GM12878 (cell line): Measurements from ENCODE around the gene HMBS. TPM values are rescaled to one million over a fixed set of nuclear protein-coding genes. Genes with fewer than 3 reads are reported as not detected.

Source experiments
- ATAC-seq: fragments of 200-7000 bp; cut with Tn5 transposase; 3 replicates; pipeline ENCODE4 v1.9.1; 2020; ENCODE audit warnings: mild to moderate bottlenecking, moderate library complexity
- BruUV-seq: library from RNA; stranded (reverse); fragments of 400-500 nt; replicated peaks from 2 replicates; lab custom pipeline; 2021; lab: Mats Ljungman, UMichigan
- CTCF ChIA-PET: fragments of 300-600 bp; sonication (Branson Sonifier 250); formaldehyde crosslinking; extraction: SDS; loops from one replicate; lab custom pipeline; 2021; ENCODE audit warnings: inconsistent platforms; lab: Yijun Ruan, JAX
- POLR2A ChIA-PET: fragments of 350-600 bp; formaldehyde crosslinking; extraction: SDS; loops from one replicate; lab custom pipeline; 2021; ENCODE audit warnings: inconsistent platforms; lab: Charles Lee
- RAD21 ChIA-PET: fragments of 300-600 bp; sonication (Branson Sonifier 250); formaldehyde crosslinking; loops from one replicate; lab custom pipeline; 2023; ENCODE audit warnings: antibody characterized with exemption; ENCODE audit not compliant: unreplicated experiment; lab: Charles Lee
- SMC1A ChIA-PET: fragments of 300-600 bp; sonication (Branson Sonifier 250); formaldehyde crosslinking; loops from one replicate; lab custom pipeline; 2023; ENCODE audit not compliant: unreplicated experiment, uncharacterized antibody; lab: Charles Lee
- DNase-seq: peaks from one replicate; pipeline ENCODE4 v3.0.0-alpha.2; 2011; ENCODE audit warnings: low read depth, low spot score
- FAIRE-seq: peaks from 3 replicates; lab custom pipeline; 2011; peaks lifted over from hg19 to GRCh38; lab: Jason Lieb, UNC
- H2AFZ ChIP-seq: 2 replicates; pipeline ENCODE4 v1.6.0; 2011; ENCODE audit warnings: low read depth, low read length, control low read depth; ENCODE audit not compliant: control insufficient read depth
- H3K27ac ChIP-seq: 2 replicates; pipeline ENCODE4 v1.5.1; 2011; ENCODE audit warnings: control low read depth; ENCODE audit not compliant: control insufficient read depth, insufficient read depth
- H3K27me3 ChIP-seq, 2 experiments: replicated peaks in 1 of 2; 2 replicates each; pipeline versions ENCODE4 v1.6.0 to v1.6.1; 2011; ENCODE audit warnings: low read length in 1 of 2; ENCODE audit not compliant: control insufficient read depth in 2 of 2, insufficient read depth in 2 of 2
- H3K36me3 ChIP-seq, 2 experiments: 2 replicates each; pipeline ENCODE4 v1.5.1; 2011; ENCODE audit warnings: low read length in 1 of 2; ENCODE audit not compliant: control insufficient read depth in 2 of 2, insufficient read depth in 2 of 2
- H3K4me1 ChIP-seq: 2 replicates; pipeline ENCODE4 v1.6.1; 2011; ENCODE audit warnings: mild to moderate bottlenecking, low read length, moderate library complexity, mixed read lengths; ENCODE audit not compliant: control insufficient read depth, insufficient read depth
- H3K4me2 ChIP-seq: 2 replicates; pipeline ENCODE4 v1.6.0; 2011; ENCODE audit warnings: control low read depth; ENCODE audit not compliant: control insufficient read depth, insufficient read depth
- H3K4me3 ChIP-seq: fragments of 200-600 bp; sonication (generic); 2 replicates; pipeline ENCODE4 v1.5.1; 2016
- H3K79me2 ChIP-seq: 2 replicates; pipeline ENCODE4 v1.6.0; 2011; ENCODE audit warnings: low read length; ENCODE audit not compliant: control insufficient read depth, insufficient read depth
- H3K9ac ChIP-seq: 2 replicates; pipeline ENCODE4 v1.8.0; 2011; ENCODE audit warnings: low read length, control low read depth, mixed read lengths; ENCODE audit not compliant: control insufficient read depth, insufficient read depth
- H3K9me3 ChIP-seq: replicated peaks from 3 replicates; pipeline ENCODE4 v1.5.1; 2011; ENCODE audit warnings: mild to moderate bottlenecking, low read length; ENCODE audit not compliant: control insufficient read depth, insufficient read depth
- H4K20me1 ChIP-seq: 2 replicates; pipeline ENCODE4 v1.6.0; 2011; ENCODE audit not compliant: control insufficient read depth, insufficient read depth
- BMI1 ChIP-seq: fragments of 450-650 bp; IDR thresholded peaks from 2 replicates; pipeline ENCODE4 v1.6.1; 2016; ENCODE audit warnings: mild to moderate bottlenecking, moderate library complexity, borderline replicate concordance
- BRCA1 ChIP-seq: IDR thresholded peaks from 2 replicates; pipeline ENCODE4 v1.6.1; 2011; ENCODE audit warnings: low read depth, low read length, improper control_type of control experiment
- CBX5 ChIP-seq: sonication (generic); IDR thresholded peaks from 2 replicates; pipeline ENCODE4 v1.6.1; 2016; ENCODE audit warnings: low read depth, moderate library complexity, mild to moderate bottlenecking, inconsistent platforms
- CEBPB ChIP-seq, 2 experiments: fragments of 150-350 bp in 1 of 2; IDR thresholded peaks; 2 replicates each; pipeline ENCODE4 v1.6.1; 2012 to 2014; ENCODE audit warnings: low read depth in 2 of 2, low read length in 2 of 2, borderline replicate concordance in 1 of 2, inconsistent platforms in 1 of 2
- CHD2 ChIP-seq: IDR thresholded peaks from 2 replicates; pipeline ENCODE4 v1.6.1; 2011; ENCODE audit warnings: low read depth, low read length, improper control_type of control experiment, borderline replicate concordance
- DPF2 ChIP-seq: fragments of 450-650 bp; IDR thresholded peaks from 2 replicates; pipeline ENCODE4 v1.6.1; 2017; ENCODE audit warnings: mild to moderate bottlenecking
- EGR1 ChIP-seq, 2 experiments: IDR thresholded peaks; 1 replicate in 1 of 2; 2 replicates in 1 of 2; pipeline ENCODE4 v1.6.1; 2011 to 2012; ENCODE audit warnings: low read depth in 2 of 2, low read length in 2 of 2, borderline replicate concordance in 1 of 2, mild to moderate bottlenecking in 1 of 2, moderate library complexity in 1 of 2
- ESRRA ChIP-seq: IDR thresholded peaks from 2 replicates; pipeline ENCODE4 v1.6.1; 2012; ENCODE audit warnings: mild to moderate bottlenecking, low read length, improper control_type of control experiment
- GATAD2B ChIP-seq: fragments of 450-650 bp; conservative IDR thresholded peaks from 2 replicates; pipeline ENCODE4 v1.6.1; 2017; ENCODE audit warnings: low read depth, mild to moderate bottlenecking, moderate library complexity
- NFIC ChIP-seq: IDR thresholded peaks from 2 replicates; pipeline ENCODE4 v1.6.1; 2012; ENCODE audit warnings: low read depth, mild to moderate bottlenecking, inconsistent platforms, low read length, moderate library complexity
- NR2C1 ChIP-seq: fragments of 450-650 bp; IDR thresholded peaks from 2 replicates; pipeline ENCODE4 v1.6.1; 2017; ENCODE audit warnings: antibody characterized with exemption, mild to moderate bottlenecking, moderate library complexity
- RAD21 ChIP-seq: IDR thresholded peaks from 2 replicates; pipeline ENCODE4 v1.6.1; 2011; ENCODE audit warnings: mild to moderate bottlenecking, low read depth, low read length, moderate library complexity; ENCODE audit not compliant: insufficient read depth
- SMAD5 ChIP-seq: IDR thresholded peaks from 2 replicates; pipeline ENCODE4 v1.6.1; 2016; ENCODE audit warnings: antibody characterized with exemption, low read depth
- TCF7 ChIP-seq: IDR thresholded peaks from 2 replicates; pipeline ENCODE4 v1.6.1; 2014; ENCODE audit warnings: antibody characterized with exemption, borderline replicate concordance
- USF1 ChIP-seq: IDR thresholded peaks from 2 replicates; pipeline ENCODE4 v1.6.1; 2011; ENCODE audit warnings: borderline replicate concordance, low read depth, mild to moderate bottlenecking, moderate library complexity, mixed read lengths, low read length; ENCODE audit not compliant: insufficient read depth; ENCODE audit errors: extremely low read length
- USF2 ChIP-seq: IDR thresholded peaks from 2 replicates; pipeline ENCODE4 v1.6.1; 2011; ENCODE audit warnings: low read depth, low read length, improper control_type of control experiment, borderline replicate concordance
- YBX1 ChIP-seq: fragments of 450-650 bp; IDR thresholded peaks from 2 replicates; pipeline ENCODE4 v1.6.1; 2016; ENCODE audit warnings: antibody characterized with exemption
- ZNF217 ChIP-seq: fragments of 450-650 bp; IDR thresholded peaks from 2 replicates; pipeline ENCODE4 v1.6.1; 2017; ENCODE audit warnings: antibody characterized with exemption, mild to moderate bottlenecking
- WGBS: methylation state at CpG from one replicate; pipeline ENCODE4 v1.1.6; 2016; ENCODE audit warnings: low lambda C conversion rate; ENCODE audit not compliant: insufficient replicate concordance, insufficient coverage; ENCODE audit errors: missing lambda C conversion rate; 5-methylcytosine and 5-hydroxymethylcytosine counted together
- in situ Hi-C: fragments of 300-500 bp; cut with MboI; formaldehyde crosslinking; loops from 9 replicates; pipeline ENCODE4 v1.14.3; 2018; ENCODE audit warnings: mixed read lengths
- intact Hi-C: fragments of 100-400 bp; cut with micrococcal nuclease; formaldehyde crosslinking; loops from one replicate; pipeline ENCODE4 v1.14.2; 2022; ENCODE audit not compliant: unreplicated experiment
- polyA plus RNA-seq, 11 experiments: library from polyadenylated mRNA; depleted of rRNA in 4 of 11; unstranded in 6 of 11; stranded (reverse) in 5 of 11; fragments of >200 nt; fragmentation: Nextera tagmentation in 4 of 11; fragmentation: Illumina TruSeq in 1 of 11; extraction: Ambion mirVana in 4 of 11; extraction: Trizol in 1 of 11; gene quantifications; 1 replicate in 1 of 11; 2 replicates in 10 of 11; pipeline versions ENCODE4 v1.2.1 to v1.2.3, GENCODE V29; 2011 to 2016; ENCODE audit warnings: inconsistent platforms in 2 of 11, missing spikeins in 2 of 11, low read depth in 1 of 11
- total RNA-seq, 4 experiments: library from RNA; depleted of rRNA in 3 of 4; stranded (reverse); fragments of >200 nt in 3 of 4; fragmentation: Illumina TruSeq in 1 of 4; extraction: Trizol in 1 of 4; gene quantifications; 2 replicates each; pipeline versions ENCODE4 v1.2.1 to v1.2.3, GENCODE V29; 2013 to 2021

Gene HMBS
- total and polyA plus RNA-seq, 10 of the 15 experiments (the other 5 are each of a cell fraction or from before 2014, with no cell fraction given), result 17.7 to 96.7 (median 49.7) TPM

GRCh38 chr11:119117004-119117706 lies 32.5 kb downstream of the HMBS start:
- Histone ChIP-seq H3K9ac (no peak overlapping the region), H2AFZ (no peak overlapping the region), H3K9me3 (no peaks in the 10 kb centered on the region), H3K27me3 (no peaks in the 10 kb centered on the region), H3K4me1 (peaks cover 7% of the 10 kb centered on the region), H3K36me3 (peaks cover 4 to 11% of the 10 kb centered on the region in 2 experiments), H3K4me2 (no peak overlapping the region), H4K20me1 (no peaks in the 10 kb centered on the region), H3K27ac (no peak overlapping the region), H3K4me3 (no peak overlapping the region), H3K79me2 (peaks cover 8% of the 10 kb centered on the region)
- in situ Hi-C loops, result no loop called here
- ChIA-PET SMC1A (interaction anchor here (5.0 kb wide), 1 partner anchor 8 kb away, joined by 32 read pairs; no protein-coding TSS in a partner anchor), CTCF (interaction anchor here (0.9 to 1.3 kb wide), 3 partner anchors 8 to 15 kb away, joined by 3 to 4 read pairs (median 3); partner anchors contain the start of genes C2CD2L and DPAGT1), RAD21 (no interaction called here), POLR2A (interaction anchor here (1.8 to 6.9 kb wide), 2 partner anchors 8 to 62 kb away, joined by 4 to 76 read pairs; partner anchors contain the start of gene C2CD2L)
- intact Hi-C loops, result no loop called here
- DNase-seq (no peak), ATAC-seq (no peak), FAIRE-seq (no peak)
- 100% methylated on average over 3 of the region's 3 CpGs for WGBS
- BruUV-seq, result no TSS peak
- TF ChIP-seq DPF2, result no peak
- no peak for TF ChIP-seq CBX5
- TF ChIP-seq CEBPB (IDR thresholded peaks at IDR 0.05; ENCODE audit: borderline replicate concordance in 1 of 2, low read depth in 2 of 2, low read length in 2 of 2), result no peak
- no peak for TF ChIP-seq RAD21
- no peak for TF ChIP-seq BRCA1
- TF ChIP-seq GATAD2B, result no peak
- no peak for TF ChIP-seq SMAD5
- TF ChIP-seq CHD2, result no peak
- no peak for TF ChIP-seq TCF7
- TF ChIP-seq YBX1, result no peak
- no peak for TF ChIP-seq EGR1 (IDR thresholded peaks at IDR 0.05; ENCODE audit: borderline replicate concordance in 1 of 2, low read depth in 2 of 2, low read length in 2 of 2)
- no peak for TF ChIP-seq BMI1
- no peak for TF ChIP-seq ZNF217
- TF ChIP-seq USF2, result no peak
- TF ChIP-seq NR2C1, result no peak
- no peak for TF ChIP-seq NFIC
- no peak for TF ChIP-seq USF1
- no peak for TF ChIP-seq ESRRA
